K562 (cell line): Measurements from ENCODE around the gene HDLBP. TPM values are rescaled to one million over a fixed set of nuclear protein-coding genes. Genes with fewer than 3 reads are reported as not detected.
A peak's percentile ranks its signal among the peaks of the same experiment; 100 is the strongest.

Experiments used
- ATAC-seq: fragments of 200-7000 bp; cut with Tn5 transposase; 3 replicates; pipeline ENCODE4 v1.9.1; 2020; ENCODE audit warnings: moderate library complexity
- BruUV-seq: library from RNA; stranded (reverse); fragments of 400-500 nt; replicated peaks from 2 replicates; lab custom pipeline; 2021; lab: Mats Ljungman, UMichigan
- CTCF ChIA-PET: fragments of 300-600 bp; formaldehyde crosslinking; extraction: SDS; loops from one replicate; lab custom pipeline; 2021; ENCODE audit warnings: low intra/inter-chr PET ratio; lab: Yijun Ruan, JAX
- POLR2A ChIA-PET: fragments of 300-600, 350-650 bp; sonication (Branson Sonifier 250); formaldehyde crosslinking; extraction: SDS; loops from one replicate; lab custom pipeline; 2021; ENCODE audit warnings: antibody characterized with exemption, inconsistent platforms; lab: Yijun Ruan, JAX
- DNase-seq, 4 experiments: peaks; one replicate each; pipeline versions ENCODE4 v3.0.0 to v3.0.0-alpha.2; 2011 to 2018; ENCODE audit warnings: low spot score in 3 of 4, mixed read lengths in 3 of 4; ENCODE audit errors: extremely low read depth in 1 of 4
- FAIRE-seq: peaks from 2 replicates; lab custom pipeline; 2011; peaks lifted over from hg19 to GRCh38; lab: Jason Lieb, UNC
- H2AFZ ChIP-seq: 2 replicates; pipeline ENCODE4 v1.6.0; 2011; ENCODE audit warnings: low read depth, low read length, control low read depth, inconsistent platforms
- H3K27ac ChIP-seq: fragments of 200-600 bp; 3 replicates; pipeline ENCODE4 v1.8.0; 2011; ENCODE audit warnings: low read depth, mild to moderate bottlenecking, control low read depth, inconsistent platforms, low read length, moderate library complexity, mixed read lengths; ENCODE audit errors: extremely low read depth
- H3K27me3 ChIP-seq, 2 experiments: fragments of 300-600 bp in 1 of 2; 2 replicates in 1 of 2; 3 replicates in 1 of 2; pipeline versions ENCODE4 v1.6.0 to v1.8.0; 2011; ENCODE audit warnings: inconsistent platforms in 2 of 2, low read length in 2 of 2, mild to moderate bottlenecking in 1 of 2, mixed read lengths in 1 of 2, moderate library complexity in 1 of 2; ENCODE audit not compliant: control insufficient read depth in 2 of 2, insufficient read depth in 2 of 2
- H3K36me3 ChIP-seq: fragments of 300-600 bp; 3 replicates; pipeline ENCODE4 v1.8.0; 2011; ENCODE audit warnings: mild to moderate bottlenecking, low read length, inconsistent platforms; ENCODE audit not compliant: control insufficient read depth, insufficient read depth
- H3K4me1 ChIP-seq, 2 experiments: fragments of 200-600 bp in 1 of 2; replicated peaks in 1 of 2; 2 replicates in 1 of 2; 3 replicates in 1 of 2; pipeline versions ENCODE4 v1.5.1 to v1.8.0; 2011; ENCODE audit warnings: inconsistent platforms in 2 of 2, low read length in 2 of 2, mild to moderate bottlenecking in 1 of 2, mixed read lengths in 1 of 2, moderate library complexity in 1 of 2; ENCODE audit not compliant: control insufficient read depth in 2 of 2, insufficient read depth in 2 of 2
- H3K4me2 ChIP-seq: 2 replicates; pipeline ENCODE4 v1.6.1; 2011; ENCODE audit warnings: low read length, control low read depth, inconsistent platforms, mixed read lengths; ENCODE audit not compliant: insufficient read depth
- H3K4me3 ChIP-seq: fragments of 200-600 bp; sonication (generic), shearing (Covaris generic); 2 replicates; pipeline ENCODE4 v1.5.1; 2016; ENCODE audit warnings: control low read depth, inconsistent platforms
- H3K79me2 ChIP-seq: fragments of 200-600 bp; 3 replicates; pipeline ENCODE4 v1.8.0; 2011; ENCODE audit warnings: low read length, inconsistent platforms; ENCODE audit not compliant: control insufficient read depth, insufficient read depth
- H3K9ac ChIP-seq, 2 experiments: 2 replicates each; pipeline versions ENCODE4 v1.6.0 to v1.6.1; 2011; ENCODE audit warnings: low read depth in 2 of 2, low read length in 2 of 2, control low read depth in 1 of 2, inconsistent platforms in 1 of 2, mild to moderate bottlenecking in 1 of 2, mixed read lengths in 1 of 2; ENCODE audit not compliant: insufficient read depth in 1 of 2
- H3K9me1 ChIP-seq: one replicate; pipeline ENCODE4 v1.6.0; 2011; ENCODE audit warnings: inconsistent platforms, mild to moderate bottlenecking, low read length, moderate library complexity; ENCODE audit not compliant: control insufficient read depth, insufficient read depth
- H3K9me3 ChIP-seq: replicated peaks from 2 replicates; pipeline ENCODE4 v1.5.1; 2011; ENCODE audit warnings: low read depth, low read length, inconsistent platforms; ENCODE audit not compliant: control insufficient read depth, insufficient read depth
- H4K20me1 ChIP-seq: replicated peaks from 2 replicates; pipeline ENCODE4 v1.6.1; 2011; ENCODE audit warnings: low read length, inconsistent platforms, mixed read lengths; ENCODE audit not compliant: control insufficient read depth, insufficient read depth
- CBFA2T3 ChIP-seq: fragments of 450-650 bp; IDR thresholded peaks from 2 replicates; pipeline ENCODE4 v1.6.1; 2017
- GTF2A2 ChIP-seq: IDR thresholded peaks from 2 replicates; pipeline ENCODE4 v1.6.1; 2016; ENCODE audit warnings: mild to moderate bottlenecking, missing genetic modification characterization, missing compliant biosample characterization
- POLR2A ChIP-seq: fragments of 450-650 bp; conservative IDR thresholded peaks from 2 replicates; pipeline ENCODE4 v1.6.1; 2016
- POLR2G ChIP-seq: fragments of 200-400 bp; formaldehyde crosslinking; IDR thresholded peaks from 2 replicates; pipeline ENCODE4 v1.6.1; 2017; ENCODE audit warnings: low read depth, mild to moderate bottlenecking, antibody characterized with exemption, low read length, moderate library complexity
- RFX1 ChIP-seq: fragments of 450-650 bp; IDR thresholded peaks from 2 replicates; pipeline ENCODE4 v1.6.1; 2016; ENCODE audit warnings: mild to moderate bottlenecking, moderate library complexity
- SMARCB1 ChIP-seq: IDR thresholded peaks from 2 replicates; pipeline ENCODE4 v1.6.1; 2011; ENCODE audit warnings: improper control_type of control experiment, low read depth; ENCODE audit not compliant: insufficient read length
- SOX6 ChIP-seq: fragments of 450-650 bp; IDR thresholded peaks from 2 replicates; pipeline ENCODE4 v1.6.1; 2014; ENCODE audit warnings: mild to moderate bottlenecking
- WHSC1 ChIP-seq: IDR thresholded peaks from one replicate; pipeline ENCODE4 v1.6.1; 2012; ENCODE audit warnings: low read length, control low read depth, inconsistent platforms
- ZBTB17 ChIP-seq: fragments of 450-650 bp; formaldehyde crosslinking; IDR thresholded peaks from 2 replicates; pipeline ENCODE4 v1.4.0; 2020; ENCODE audit warnings: mild to moderate bottlenecking
- ZNF282 ChIP-seq: sonication (generic); formaldehyde crosslinking; IDR thresholded peaks from 2 replicates; pipeline ENCODE4 v1.8.1; 2023; ENCODE audit warnings: missing genetic modification reagents
- ZNF431 ChIP-seq: sonication (generic); formaldehyde crosslinking; IDR thresholded peaks from 2 replicates; pipeline ENCODE4 v1.8.0; 2022; ENCODE audit warnings: mild to moderate bottlenecking, missing genetic modification reagents
- ZNF780A ChIP-seq: fragments of 250-450 bp; sonication (Bioruptor Pico); IDR thresholded peaks from 2 replicates; pipeline ENCODE4 v1.5.0; 2021; ENCODE audit warnings: mild to moderate bottlenecking
- WGBS: fragments of 100-300 bp; shearing (Covaris generic); methylation state at CpG from one replicate; pipeline ENCODE4 v1.1.6; 2016; ENCODE audit warnings: low coverage, mixed read lengths; ENCODE audit not compliant: insufficient coverage; ENCODE audit errors: missing lambda C conversion rate; 5-methylcytosine and 5-hydroxymethylcytosine counted together
- in situ Hi-C: fragments of 300-500 bp; cut with MboI; formaldehyde crosslinking; loops from 4 replicates; pipeline ENCODE4 v1.15.0; 2018; ENCODE audit warnings: inconsistent platforms, mixed read lengths
- intact Hi-C: fragments of 100-400 bp; cut with micrococcal nuclease; formaldehyde crosslinking; loops from 2 replicates; pipeline ENCODE4 v1.14.2; 2022
- polyA plus RNA-seq, 8 experiments: library from polyadenylated mRNA; depleted of rRNA in 4 of 8; stranded (reverse) in 5 of 8; unstranded in 3 of 8; fragments of >200 nt; fragmentation: Nextera tagmentation in 2 of 8; fragmentation: Illumina TruSeq in 1 of 8; extraction: Ambion mirVana in 2 of 8; extraction: Trizol in 1 of 8; gene quantifications; 2 replicates each; pipeline versions ENCODE4 v1.2.1 to v1.2.3, GENCODE V29; 2011 to 2014; ENCODE audit warnings: inconsistent platforms in 1 of 8, missing spikeins in 1 of 8
- total RNA-seq, 7 experiments: library from RNA; depleted of rRNA in 6 of 7; stranded (reverse); fragments of >200 nt in 6 of 7; fragmentation: Illumina TruSeq in 2 of 7; extraction: Trizol in 2 of 7; gene quantifications; 2 replicates each; pipeline versions ENCODE4 v1.2.1 to v1.2.3, GENCODE V29; 2011 to 2021; ENCODE audit warnings: low replicate concordance in 1 of 7
- TF ChIP-seq, protein P1 (sequence below): fragments of 450-650 bp; IDR thresholded peaks from 2 replicates; pipeline ENCODE4 v1.6.1; 2016

HDLBP gene
- total and polyA plus RNA-seq, 9 of the 15 experiments (the other 6 are each of a cell fraction or from before 2014, with no cell fraction given), result 24.4 to 378 (median 146) TPM

DNA sequence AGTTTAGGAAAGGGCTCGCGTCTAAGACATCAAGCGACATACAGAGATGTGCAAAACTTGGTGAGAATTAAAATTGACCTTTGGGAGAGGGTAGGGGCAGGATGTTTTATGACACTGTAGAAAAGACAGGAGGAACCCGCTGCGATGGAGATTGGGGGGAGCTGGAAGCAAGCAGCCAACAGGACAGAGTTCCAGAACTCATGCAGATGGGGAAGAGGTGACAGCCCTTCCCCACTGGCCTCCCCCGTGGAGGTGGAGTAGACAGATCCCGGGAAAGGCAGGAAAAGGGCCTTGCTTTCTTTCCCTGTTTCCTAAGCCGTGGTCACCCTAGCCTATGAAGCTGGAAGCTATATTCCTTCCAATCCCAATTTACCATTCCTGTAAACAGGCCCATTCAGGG, 87.9 kb downstream of the HDLBP start:
- no TSS peak for BruUV-seq

DNA sequence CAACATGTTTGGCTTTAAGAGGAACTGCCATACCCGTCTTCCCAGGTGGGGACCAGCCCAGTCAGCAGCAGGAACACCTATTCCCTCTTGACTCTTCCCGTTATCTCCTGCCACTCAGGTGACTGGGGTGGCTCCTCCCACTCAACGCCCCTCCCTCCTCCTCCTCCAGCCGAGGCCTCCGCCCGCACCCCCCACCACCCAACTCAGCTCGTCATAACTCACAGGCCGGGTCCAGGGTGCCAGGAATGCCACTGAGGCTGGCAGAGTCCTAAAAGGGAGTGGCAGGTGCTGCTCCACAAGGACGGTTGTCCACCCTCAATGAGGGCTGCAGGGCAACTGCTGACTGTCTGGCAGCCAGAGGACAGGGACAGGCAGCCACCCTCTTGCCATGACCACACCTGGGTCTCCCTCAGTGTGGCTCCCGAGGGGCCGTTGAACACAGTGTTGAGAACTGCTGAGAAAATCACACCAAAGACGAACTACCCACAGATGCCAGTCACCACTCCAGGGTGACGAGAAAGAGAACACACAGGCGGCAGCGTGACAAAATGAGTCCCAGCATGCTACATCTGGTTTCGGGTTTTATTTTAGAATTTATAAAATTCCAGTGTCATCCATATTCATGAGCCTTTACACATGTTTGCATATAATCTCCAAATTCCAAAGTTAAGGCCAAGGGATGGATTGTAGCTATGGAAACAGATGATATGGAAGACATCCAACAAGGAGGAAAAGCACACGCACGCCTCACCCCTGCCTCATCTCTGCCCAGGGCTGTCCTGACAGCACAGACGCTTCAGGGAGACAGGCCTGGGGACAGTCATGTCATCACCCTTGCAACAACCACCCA, 88.5 kb downstream of the HDLBP start:
- TF ChIP-seq POLR2G, result peak; percentile 34; the same call in 1 of the 2 replicates
- no peak for TF ChIP-seq SOX6
- TF ChIP-seq, protein P1, sequence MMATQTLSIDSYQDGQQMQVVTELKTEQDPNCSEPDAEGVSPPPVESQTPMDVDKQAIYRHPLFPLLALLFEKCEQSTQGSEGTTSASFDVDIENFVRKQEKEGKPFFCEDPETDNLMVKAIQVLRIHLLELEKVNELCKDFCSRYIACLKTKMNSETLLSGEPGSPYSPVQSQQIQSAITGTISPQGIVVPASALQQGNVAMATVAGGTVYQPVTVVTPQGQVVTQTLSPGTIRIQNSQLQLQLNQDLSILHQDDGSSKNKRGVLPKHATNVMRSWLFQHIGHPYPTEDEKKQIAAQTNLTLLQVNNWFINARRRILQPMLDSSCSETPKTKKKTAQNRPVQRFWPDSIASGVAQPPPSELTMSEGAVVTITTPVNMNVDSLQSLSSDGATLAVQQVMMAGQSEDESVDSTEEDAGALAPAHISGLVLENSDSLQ, result peak; percentile 51; the same call in 1 of the 2 replicates
- no peak for TF ChIP-seq ZNF282 (CRISPR knock-in tag)
- no peak for TF ChIP-seq SMARCB1
- no peak for TF ChIP-seq CBFA2T3
- no peak for TF ChIP-seq ZBTB17 (CRISPR knock-in tag)
- TF ChIP-seq RFX1, result peak; percentile 43
- no peak for TF ChIP-seq ZNF431 (CRISPR knock-in tag)
- no peak for TF ChIP-seq ZNF780A
- no peak for TF ChIP-seq WHSC1
- Histone ChIP-seq H3K27ac (no peak overlapping the region), H4K20me1 (peaks cover 11% of the 10 kb centered on the region; the same call in 1 of the 2 replicates), H3K79me2 (no peaks in the 10 kb centered on the region), H3K9me1 (peaks cover 8% of the 10 kb centered on the region), H3K27me3 (no peaks in the 10 kb centered on the region), H3K4me2 (no peak overlapping the region), H3K36me3 (peaks cover 57% of the 10 kb centered on the region; the same call in 2 of the 3 replicates), H3K4me3 (no peak overlapping the region), H3K4me1 (peaks cover 2 to 31% of the 10 kb centered on the region in 2 experiments; a peak in 3 of 5 replicates), H3K9me3 (no peaks in the 10 kb centered on the region), H2AFZ (no peak overlapping the region), H3K9ac (peak overlapping the region in 1 of 2 experiments; percentile 35; a peak in 1 of 4 replicates)
- ChIA-PET CTCF (no interaction called here), POLR2A (interaction anchor here (0.7 to 0.9 kb wide), 2 partner anchors 10 to 11 kb away, joined by 3 read pairs; no protein-coding TSS in a partner anchor)
- FAIRE-seq, result no peak
- peak in 2 of 4 experiments; percentile 32 to 40 for DNase-seq
- 80% methylated on average over 10 of the region's 19 CpGs for WGBS
- ATAC-seq, result peak; percentile 38
- no TSS peak for BruUV-seq
- intact Hi-C loops, result no loop called here
- in situ Hi-C loops, result no loop called here

More for the DNA sequence above, 87.9 kb downstream of the HDLBP start:
- H3K79me2 ChIP-seq, result no peaks in the 10 kb centered on the region
- 0 out of 3 replicates have a peak overlapping the region, but pooled peaks have one; percentile 30 for H3K27ac ChIP-seq
- H2AFZ ChIP-seq, result no peak overlapping the region
- no peaks in the 10 kb centered on the region for H3K9me3 ChIP-seq
- POLR2A ChIA-PET, result interaction anchor here (0.7 to 1.2 kb wide), 3 partner anchors 9 to 34 kb away, joined by 3 to 7 read pairs (median 3); no protein-coding TSS in a partner anchor
- 0 out of 2 replicates have a peak, but pooled peaks have one; percentile 28 for TF ChIP-seq POLR2A
- no peak for TF ChIP-seq GTF2A2 (tag)
- peaks cover 11% of the 10 kb centered on the region; the same call in 1 of the 2 replicates for H4K20me1 ChIP-seq
- H3K27me3 ChIP-seq, result no peaks in the 10 kb centered on the region
- H3K4me3 ChIP-seq, result no peak overlapping the region
- DNase-seq (no peak), ATAC-seq (no peak), FAIRE-seq (no peak)
- H3K4me2 ChIP-seq, result no peak overlapping the region
- peaks cover 8% of the 10 kb centered on the region for H3K9me1 ChIP-seq
- peaks cover 58% of the 10 kb centered on the region; the same call in 2 of the 3 replicates for H3K36me3 ChIP-seq
- WGBS, result 88% methylated on average over 7 of the region's 8 CpGs
- CTCF ChIA-PET, result no interaction called here
- in situ Hi-C loops (no loop called here), intact Hi-C loops (no loop called here)
- H3K9ac ChIP-seq, result no peak overlapping the region
- H3K4me1 ChIP-seq, result peaks cover 2 to 31% of the 10 kb centered on the region in 2 experiments; a peak in 3 of 5 replicates
